ENCODE results near the gene NFS1.
"Not testable (repeated sequence)": the region's sequence is repeated elsewhere in the genome, so short reads cannot be mapped to it uniquely, and the experiment has no call there.

Gene NFS1

GRCh38 chr20:35718972-35719635 is 20.0 kb upstream of the NFS1 start:
- H3K4me3 ChIP-seq (ENCODE audit: low read depth, low read length), result no peak overlapping the region
- TF ChIP-seq CTCF (IDR thresholded peaks at IDR 0.05; ENCODE audit: borderline replicate concordance, insufficient read depth, low read depth, low read length), result no peak

GRCh38 chr20:35718321-35718720 is 19.2 kb upstream of the NFS1 start:
- not testable (repeated sequence) for H3K4me3 ChIP-seq (ENCODE audit: low read depth, low read length)

- no peak overlapping the region for H3K4me3 ChIP-seq (ENCODE audit: low read depth, low read length)
- TF ChIP-seq CTCF (IDR thresholded peaks at IDR 0.05; ENCODE audit: borderline replicate concordance, insufficient read depth, low read depth, low read length), result no peak
Measured at GRCh38 chr20:35716330-35716729, 17.2 kb upstream of the NFS1 start.

- no peak for TF ChIP-seq CTCF (IDR thresholded peaks at IDR 0.05; ENCODE audit: borderline replicate concordance, insufficient read depth, low read depth, low read length)
- no peak overlapping the region for H3K4me3 ChIP-seq (ENCODE audit: low read depth, low read length)
Measured at GRCh38 chr20:35715652-35716051, 16.5 kb upstream of the NFS1 start.

- no peak overlapping the region for H3K4me3 ChIP-seq (ENCODE audit: low read depth, low read length)
- no peak for TF ChIP-seq CTCF (IDR thresholded peaks at IDR 0.05; ENCODE audit: borderline replicate concordance, insufficient read depth, low read depth, low read length)
Measured at GRCh38 chr20:35714127-35714526, 15.0 kb upstream of the NFS1 start.

GRCh38 chr20:35713120-35713519 is 14.0 kb upstream of the NFS1 start:
- not testable (repeated sequence) for H3K4me3 ChIP-seq (ENCODE audit: low read depth, low read length)

GRCh38 chr20:35711588-35712209 is 12.5 kb upstream of the NFS1 start:
- TF ChIP-seq CTCF (IDR thresholded peaks at IDR 0.05; ENCODE audit: borderline replicate concordance, insufficient read depth, low read depth, low read length), result no peak
- H3K4me3 ChIP-seq (ENCODE audit: low read depth, low read length), result no peak overlapping the region

GRCh38 chr20:35710884-35711587 is 11.9 kb upstream of the NFS1 start:
- H3K4me3 ChIP-seq (ENCODE audit: low read depth, low read length), result no peak overlapping the region
- TF ChIP-seq CTCF (IDR thresholded peaks at IDR 0.05; ENCODE audit: borderline replicate concordance, insufficient read depth, low read depth, low read length), result no peak
